Smooth muscle cell (in vitro differentiated cells): ENCODE results near the gene CEBPZOS. TPM values are rescaled to one million over a fixed set of nuclear protein-coding genes. Genes with fewer than 3 reads are reported as not detected.
A peak's percentile ranks its signal among the peaks of the same experiment; 100 is the strongest.

ENCODE experiments used
- DNase-seq: peaks from one replicate; lab custom pipeline; 2025; ENCODE audit not compliant: unreplicated experiment; lab: John Stamatoyannopoulos, UW
- H2AFZ ChIP-seq: fragments of 200-600 bp; sonication (generic); 2 replicates; pipeline ENCODE4 v1.6.0; 2016; ENCODE audit warnings: antibody characterized with exemption, low read depth, mild to moderate bottlenecking
- H3F3A ChIP-seq: fragments of 200-600 bp; sonication (generic); 2 replicates; pipeline ENCODE4 v1.6.0; 2017; ENCODE audit warnings: antibody characterized with exemption, low read depth
- H3K27ac ChIP-seq: fragments of 200-600 bp; sonication (generic); 2 replicates; pipeline ENCODE4 v1.5.1; 2016; ENCODE audit warnings: low read depth, mild to moderate bottlenecking
- H3K27me3 ChIP-seq: fragments of 200-600 bp; sonication (generic); 2 replicates; pipeline ENCODE4 v1.6.1; 2016; ENCODE audit warnings: low read depth, mild to moderate bottlenecking
- H3K36me3 ChIP-seq: fragments of 200-600 bp; sonication (generic); 2 replicates; pipeline ENCODE4 v1.5.1; 2016; ENCODE audit warnings: low read depth
- H3K4me1 ChIP-seq: fragments of 200-600 bp; sonication (generic); 2 replicates; pipeline ENCODE4 v1.5.1; 2016; ENCODE audit warnings: low read depth
- H3K4me2 ChIP-seq: fragments of 200-600 bp; sonication (generic); 2 replicates; pipeline ENCODE4 v1.6.0; 2016; ENCODE audit warnings: mild to moderate bottlenecking
- H3K4me3 ChIP-seq: fragments of 200-600 bp; sonication (generic); 2 replicates; pipeline ENCODE4 v1.5.1; 2016; ENCODE audit warnings: mild to moderate bottlenecking
- H3K79me2 ChIP-seq: fragments of 200-600 bp; sonication (generic); 2 replicates; pipeline ENCODE4 v1.6.0; 2016; ENCODE audit warnings: low read depth, mild to moderate bottlenecking
- H3K9ac ChIP-seq: fragments of 200-600 bp; sonication (generic); 2 replicates; pipeline ENCODE4 v1.6.0; 2016; ENCODE audit warnings: low read depth
- H3K9me3 ChIP-seq: fragments of 200-600 bp; sonication (generic); replicated peaks from 2 replicates; pipeline ENCODE4 v1.5.1; 2016; ENCODE audit warnings: low read depth
- H4K20me1 ChIP-seq: fragments of 200-600 bp; sonication (generic); 2 replicates; pipeline ENCODE4 v1.6.0; 2016; ENCODE audit warnings: low read depth
- CTCF ChIP-seq: fragments of 200-600 bp; sonication (generic); IDR thresholded peaks from 2 replicates; pipeline ENCODE4 v1.5.1; 2017; ENCODE audit warnings: borderline replicate concordance, mild to moderate bottlenecking, antibody characterized with exemption; ENCODE audit not compliant: insufficient read depth, poor library complexity, severe bottlenecking
- WGBS: methylation state at CpG from one replicate; pipeline ENCODE4 v1.1.7; 2016; ENCODE audit warnings: low lambda C conversion rate; 5-methylcytosine and 5-hydroxymethylcytosine counted together
- polyA plus RNA-seq: library from polyadenylated mRNA; unstranded; fragments of >200 nt; fragmentation: Nextera tagmentation; extraction: Ambion mirVana; gene quantifications from 2 replicates; pipeline ENCODE4 v1.2.1, GENCODE V29; 2016
- total RNA-seq: library from RNA; depleted of rRNA; stranded (reverse); fragments of >200 nt; gene quantifications from 2 replicates; pipeline ENCODE4 v1.2.3, GENCODE V29; 2014

CEBPZOS gene
- total and polyA plus RNA-seq, 2 experiments from 2014 or later, result 7.8 to 9.5 TPM

GRCh38 chr2:37231241-37232130 is 35.2 kb downstream of the CEBPZOS start, which contains the start of the genes CEBPZ and NDUFAF7:
TSS of gene CEBPZ (minus strand) at chr2:37231596. CDS start at chr2:37231567, 29 bp downstream.
TSS of gene NDUFAF7 (plus strand) at chr2:37231658. CDS start at chr2:37231706, 48 bp downstream.
- no peaks in the 10 kb centered on the region for H3K36me3 ChIP-seq
- H3K79me2 ChIP-seq, result peaks cover 76% of the 10 kb centered on the region
- H3K27me3 ChIP-seq, result no peaks in the 10 kb centered on the region
- peak within 1 kb of the TSS; percentile 88 for H3K27ac ChIP-seq
- H3K9me3 ChIP-seq, result no peaks in the 10 kb centered on the region
- H2AFZ ChIP-seq, result peak within 1 kb of the TSS; percentile 83
- no peak for TF ChIP-seq CTCF
- WGBS, result under 1% methylated on average over 73 of the region's 73 CpGs
- H3F3A ChIP-seq, result no peaks in the 10 kb centered on the region
- H3K9ac ChIP-seq, result peak within 1 kb of the TSS; percentile 84
- DNase-seq, result peak; percentile 55
- peak within 1 kb of the TSS; percentile 62 for H3K4me3 ChIP-seq
- peaks cover 19% of the 10 kb centered on the region for H3K4me1 ChIP-seq
- H4K20me1 ChIP-seq, result peaks cover 40% of the 10 kb centered on the region
- H3K4me2 ChIP-seq, result peak within 1 kb of the TSS; percentile 100

GRCh38 chr2:37232131-37232933 is 36.0 kb downstream of the CEBPZOS start:
- Histone ChIP-seq H3K27me3 (no peaks in the 10 kb centered on the region), H4K20me1 (peaks cover 31% of the 10 kb centered on the region), H3K4me2 (peak overlapping the region; percentile 100), H3K36me3 (no peaks in the 10 kb centered on the region), H2AFZ (peak overlapping the region; percentile 83), H3K4me3 (peak overlapping the region; percentile 62), H3F3A (no peaks in the 10 kb centered on the region), H3K9ac (peak overlapping the region; percentile 84), H3K79me2 (peaks cover 74% of the 10 kb centered on the region), H3K27ac (peak overlapping the region; percentile 88), H3K4me1 (peaks cover 19% of the 10 kb centered on the region), H3K9me3 (no peaks in the 10 kb centered on the region)
- TF ChIP-seq CTCF, result no peak
- 10% methylated on average over 18 of the region's 18 CpGs for WGBS
- peak; percentile 26 for DNase-seq

GRCh38 chr2:37243435-37243834 is 47.1 kb downstream of the CEBPZOS start:
- WGBS, result 95% methylated on average over 4 of the region's 4 CpGs

More at GRCh38 chr2:37243435-37243834, 47.1 kb downstream of the CEBPZOS start:
- H3K27ac ChIP-seq, result no peak overlapping the region
- no peaks in the 10 kb centered on the region for H3F3A ChIP-seq
- no peak overlapping the region for H2AFZ ChIP-seq
- peaks cover 24% of the 10 kb centered on the region for H3K36me3 ChIP-seq
- H3K4me3 ChIP-seq, result no peak overlapping the region
- H3K9me3 ChIP-seq, result no peaks in the 10 kb centered on the region
- no peaks in the 10 kb centered on the region for H3K4me1 ChIP-seq
- no peak for TF ChIP-seq CTCF
- no peak overlapping the region for H3K4me2 ChIP-seq
- DNase-seq, result no peak
- no peaks in the 10 kb centered on the region for H4K20me1 ChIP-seq
- H3K27me3 ChIP-seq, result no peaks in the 10 kb centered on the region
- H3K9ac ChIP-seq, result no peak overlapping the region
- no peaks in the 10 kb centered on the region for H3K79me2 ChIP-seq
